Adrenal gland (tissue), 12 donors: ENCODE results near the gene STIM2. TPM values are rescaled to one million over a fixed set of nuclear protein-coding genes. Genes with fewer than 3 reads are reported as not detected.
A peak's percentile ranks its signal among the peaks of the same experiment; 100 is the strongest.

Experiments used
- DNase-seq, 7 donors: peaks; one replicate each; pipeline ENCODE4 v3.0.0-alpha.2; 2019 to 2020
- H3K27ac ChIP-seq, 5 donors: fragments of 200-600 bp; sonication (generic) in 4 of 5; 1 replicate in 3 of 5; 2 replicates in 2 of 5; pipeline versions ENCODE4 v1.5.1 to v1.8.0; 2016 to 2020; ENCODE audit warnings: mild to moderate bottlenecking in 1 of 5
- H3K27me3 ChIP-seq: fragments of 200-600 bp; 2 replicates; pipeline ENCODE4 v1.8.0; 2021
- H3K36me3 ChIP-seq, 2 donors: fragments of 200-600 bp; replicated peaks in 1 of 2; 1 replicate in 1 of 2; 2 replicates in 1 of 2; pipeline versions ENCODE4 v1.5.1 to v1.8.0; 2018 to 2022
- H3K4me1 ChIP-seq, 2 donors: fragments of 200-600 bp; replicated peaks in 1 of 2; 1 replicate in 1 of 2; 2 replicates in 1 of 2; pipeline versions ENCODE4 v1.5.1 to v1.8.0; 2018 to 2021
- H3K4me3 ChIP-seq, 4 donors: fragments of 200-600 bp; sonication (generic) in 3 of 4; one replicate each; pipeline ENCODE4 v1.5.1; 2016 to 2018
- H3K9me3 ChIP-seq, 3 donors: fragments of 200-600 bp; sonication (generic) in 1 of 3; replicated peaks in 1 of 3; 1 replicate in 2 of 3; 2 replicates in 1 of 3; pipeline versions ENCODE4 v1.5.1 to v1.8.0; 2016 to 2021
- POLR2A ChIP-seq, 2 donors: fragments of 450-650 bp; IDR thresholded peaks; one replicate each; pipeline ENCODE4 v1.6.1; 2017; ENCODE audit warnings: antibody characterized with exemption in 2 of 2, mild to moderate bottlenecking in 2 of 2, moderate library complexity in 1 of 2
- WGBS, 4 donors: extraction: QIAGEN DNeasy Blood & Tissue Kit in 2 of 4; methylation state at CpG; one replicate each; pipeline versions ENCODE4 v1.1.5 to v1.1.7; 2013 to 2017; 5-methylcytosine and 5-hydroxymethylcytosine counted together
- intact Hi-C, 2 donors: fragments of 100-400 bp; cut with DNase I; formaldehyde crosslinking; loops; one replicate each; pipeline versions ENCODE4 v1.14.1 to v1.15.0; 2022 to 2023
- polyA plus RNA-seq, 3 donors: library from polyadenylated mRNA; stranded (reverse); fragments of 200-250 nt in 2 of 3; fragments of 350-450 nt in 1 of 3; fragmentation: Illumina TruSeq in 1 of 3; extraction: RNeasy Lipid Tissue Mini Kit (QIAGEN cat#74804) in 1 of 3; gene quantifications; one replicate each; pipeline ENCODE4 v1.2.3, GENCODE V29; 2013 to 2014
- total RNA-seq, 9 donors: library from RNA; depleted of rRNA in 4 of 9; stranded (reverse); fragments of >200 nt in 4 of 9; fragments of 120-200 nt in 1 of 9; fragmentation: NEBNext Ultra II Directional in 1 of 9; extraction: Animal tissue kit (Norgen Biotek cat#: 25700) in 1 of 9; gene quantifications; one replicate each; pipeline versions ENCODE4 v1.1.0 to v1.2.4, GENCODE V29; 2013 to 2023
- TF ChIP-seq, protein P1 (sequence below), 6 experiments: fragments of 450-650 bp in 4 of 6; fragments of 200-600 bp in 2 of 6; sonication (generic) in 1 of 6; IDR thresholded peaks; 1 replicate in 5 of 6; 2 replicates in 1 of 6; pipeline versions ENCODE4 v1.5.1 to v1.8.0; 2016 to 2021; ENCODE audit warnings: antibody characterized with exemption in 6 of 6, mild to moderate bottlenecking in 2 of 6, moderate library complexity in 1 of 6
- donor health status: healthy with polysubstance abuse.
- donor health status: Bipolar disorder and iron deficiency.
- donor health status: DM: yes; HTN: yes; CAD: no.
- donor health status: DM: no; HTN: no; CAD: no.
- donor health status: DM: no; HTN: no; CAD: no.
- donor health status: DM: yes; HTN: yes; CAD: no.

STIM2 gene
- total and polyA plus RNA-seq, 12 donors, result 7.5 to 30.4 (median 14.9) TPM

DNA sequence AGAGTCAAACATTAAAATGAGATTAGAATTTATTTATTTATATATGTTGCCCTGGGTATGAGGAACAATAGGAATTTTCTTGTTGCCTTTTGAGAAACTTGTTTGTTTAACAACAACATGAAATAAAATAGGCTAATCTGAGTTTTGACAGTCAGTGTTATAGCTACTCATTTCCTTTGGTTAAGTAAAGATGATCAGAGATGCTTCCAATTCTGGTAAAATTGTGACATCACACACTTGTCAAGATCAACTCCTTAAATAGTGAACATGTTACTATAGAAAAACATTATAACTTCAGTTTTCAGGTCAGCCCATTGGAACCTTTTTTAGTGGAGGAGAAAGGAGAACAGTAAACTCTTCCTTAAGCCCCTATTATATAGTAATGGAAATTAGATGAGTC lies 136.1 kb downstream of the STIM2 start:
- no peaks in the 10 kb centered on the region for H3K36me3 ChIP-seq
- no peak for DNase-seq

DNA sequence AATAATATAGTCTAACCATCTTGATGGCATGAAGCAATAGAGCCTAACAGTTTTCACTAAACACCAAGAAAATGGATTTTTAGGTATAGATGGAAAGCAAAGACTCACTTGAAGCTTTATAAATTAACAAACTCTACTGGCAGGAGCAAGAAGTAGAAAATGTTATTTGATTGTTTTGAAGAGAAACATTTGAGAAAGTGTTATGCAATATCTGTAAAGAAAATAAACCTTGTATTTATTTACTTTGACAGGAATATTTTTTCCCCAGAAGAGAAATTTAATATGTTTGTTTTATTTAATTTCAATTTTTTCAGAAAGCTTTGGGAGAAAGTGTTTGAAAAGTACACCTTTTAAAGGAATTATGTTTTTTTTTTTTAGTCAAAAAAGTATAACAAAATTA lies 139.0 kb downstream of the STIM2 start:
- TF ChIP-seq, protein P1, sequence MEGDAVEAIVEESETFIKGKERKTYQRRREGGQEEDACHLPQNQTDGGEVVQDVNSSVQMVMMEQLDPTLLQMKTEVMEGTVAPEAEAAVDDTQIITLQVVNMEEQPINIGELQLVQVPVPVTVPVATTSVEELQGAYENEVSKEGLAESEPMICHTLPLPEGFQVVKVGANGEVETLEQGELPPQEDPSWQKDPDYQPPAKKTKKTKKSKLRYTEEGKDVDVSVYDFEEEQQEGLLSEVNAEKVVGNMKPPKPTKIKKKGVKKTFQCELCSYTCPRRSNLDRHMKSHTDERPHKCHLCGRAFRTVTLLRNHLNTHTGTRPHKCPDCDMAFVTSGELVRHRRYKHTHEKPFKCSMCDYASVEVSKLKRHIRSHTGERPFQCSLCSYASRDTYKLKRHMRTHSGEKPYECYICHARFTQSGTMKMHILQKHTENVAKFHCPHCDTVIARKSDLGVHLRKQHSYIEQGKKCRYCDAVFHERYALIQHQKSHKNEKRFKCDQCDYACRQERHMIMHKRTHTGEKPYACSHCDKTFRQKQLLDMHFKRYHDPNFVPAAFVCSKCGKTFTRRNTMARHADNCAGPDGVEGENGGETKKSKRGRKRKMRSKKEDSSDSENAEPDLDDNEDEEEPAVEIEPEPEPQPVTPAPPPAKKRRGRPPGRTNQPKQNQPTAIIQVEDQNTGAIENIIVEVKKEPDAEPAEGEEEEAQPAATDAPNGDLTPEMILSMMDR (IDR thresholded peaks at IDR 0.05), result no peak
- no peak for TF ChIP-seq POLR2A (IDR thresholded peaks at IDR 0.05)
- DNase-seq, result no peak
- intact Hi-C loops, result no loop called here
- Histone ChIP-seq H3K27me3 (no peaks in the 10 kb centered on the region), H3K4me1 (no peaks in the 10 kb centered on the region), H3K27ac (no peak overlapping the region), H3K36me3 (no peaks in the 10 kb centered on the region), H3K9me3 (no peaks in the 10 kb centered on the region), H3K4me3 (no peak overlapping the region)

More for the DNA sequence above, 136.1 kb downstream of the STIM2 start:
- intact Hi-C loops, result no loop called here
- Histone ChIP-seq H3K9me3 (no peaks in the 10 kb centered on the region), H3K4me3 (no peak overlapping the region), H3K27ac (no peak overlapping the region), H3K27me3 (no peaks in the 10 kb centered on the region), H3K4me1 (peaks cover 0 to 23% of the 10 kb centered on the region in 2 donors)
- no peak for TF ChIP-seq POLR2A (IDR thresholded peaks at IDR 0.05)
- TF ChIP-seq, protein P1 (IDR thresholded peaks at IDR 0.05), result no peak

DNA sequence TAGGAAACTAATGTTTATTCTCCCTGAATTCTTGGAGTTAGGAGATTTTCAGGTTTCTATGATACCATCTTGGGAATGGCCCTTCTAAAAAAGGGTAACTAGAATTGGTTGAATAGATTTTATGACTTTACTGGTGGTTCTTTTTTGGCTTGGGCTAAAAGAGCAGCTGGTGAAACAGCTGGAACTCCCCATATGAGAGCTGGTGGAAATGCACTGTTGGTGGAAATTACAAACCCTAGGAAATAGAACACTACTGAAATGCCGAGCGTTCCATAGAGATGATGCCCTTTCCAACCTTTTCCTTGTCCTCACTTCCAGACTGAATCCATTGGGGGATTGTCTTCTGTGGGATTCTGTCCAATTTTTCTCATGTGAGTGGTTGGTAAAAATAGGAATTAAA lies 139.5 kb downstream of the STIM2 start:
- Histone ChIP-seq H3K27ac (no peak overlapping the region), H3K4me1 (peaks cover 0 to 2% of the 10 kb centered on the region in 2 donors), H3K27me3 (no peaks in the 10 kb centered on the region), H3K4me3 (no peak overlapping the region), H3K36me3 (no peaks in the 10 kb centered on the region), H3K9me3 (no peaks in the 10 kb centered on the region)
- no peak for DNase-seq
- 92 to 100% (median 92%) methylated on average over 2 of the region's 2 CpGs for WGBS, 4 donors
- intact Hi-C loops, result no loop called here
- no peak for TF ChIP-seq POLR2A (IDR thresholded peaks at IDR 0.05)
- TF ChIP-seq, protein P1 (IDR thresholded peaks at IDR 0.05), result no peak

DNA sequence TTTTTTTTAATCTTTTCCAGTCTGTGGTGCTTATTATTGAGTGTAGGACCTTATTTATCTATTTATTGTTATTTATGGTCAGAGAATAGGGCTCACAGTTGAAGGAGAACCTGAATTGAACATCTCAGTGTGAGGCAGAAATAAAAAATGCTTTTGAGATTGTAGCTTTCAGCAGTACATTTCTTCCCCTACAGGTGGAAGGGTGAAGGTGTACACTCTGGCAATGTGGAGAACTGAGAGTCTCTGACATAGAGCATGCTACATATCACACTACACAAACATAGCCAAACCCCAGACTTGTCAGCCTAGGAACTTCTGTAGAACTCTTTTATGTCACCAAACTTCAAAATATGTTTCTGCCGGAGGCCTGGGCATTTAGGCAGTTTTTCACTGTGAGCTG lies 140.2 kb downstream of the STIM2 start:
- TF ChIP-seq, protein P1 (IDR thresholded peaks at IDR 0.05), result peak in 1 of 6 experiments; percentile 9
- TF ChIP-seq POLR2A (IDR thresholded peaks at IDR 0.05), result no peak
- H3K36me3 ChIP-seq, result no peaks in the 10 kb centered on the region
- 89 to 100% (median 93%) methylated on average over 1 of the region's 1 CpG for whole genome bisulfite sequencing, 4 donors
- intact Hi-C loops, result no loop called here
- H3K27ac ChIP-seq, result no peak overlapping the region
- DNase-seq, result no peak
- H3K9me3 ChIP-seq, result no peaks in the 10 kb centered on the region
- peaks cover 0 to 9% of the 10 kb centered on the region in 2 donors for H3K4me1 ChIP-seq
- H3K4me3 ChIP-seq, result no peak overlapping the region
- no peaks in the 10 kb centered on the region for H3K27me3 ChIP-seq
